Measurements from ENCODE around the gene IBTK.
A peak's percentile ranks its signal among the peaks of the same experiment; 100 is the strongest.
"Not testable (repeated sequence)": the region's sequence is repeated elsewhere in the genome, so short reads cannot be mapped to it uniquely, and the experiment has no call there.

Gene IBTK

GRCh38 chr6:82246802-82247504, 591 bp downstream of the IBTK start:
- DNase-seq = peak; percentile 48

GRCh38 chr6:82246370-82246769, 1.2 kb downstream of the IBTK start:
- DNase-seq = no peak

GRCh38 chr6:82245376-82245775, 2.2 kb downstream of the IBTK start:
- DNase-seq = no peak

- no peak for DNase-seq
Observed at GRCh38 chr6:82243884-82244283, 3.7 kb downstream of the IBTK start.

- DNase-seq = no peak
Observed at GRCh38 chr6:82240186-82240585, 7.4 kb downstream of the IBTK start.

- DNase-seq = no peak
Observed at GRCh38 chr6:82239597-82239996, 7.9 kb downstream of the IBTK start.

GRCh38 chr6:82237013-82237412, 10.5 kb downstream of the IBTK start:
- DNase-seq = no peak

GRCh38 chr6:82227770-82228169, 19.8 kb downstream of the IBTK start:
- DNase-seq = no peak

- no peak for DNase-seq
Observed at GRCh38 chr6:82220167-82220566, 27.4 kb downstream of the IBTK start.

GRCh38 chr6:82217018-82217586, 30.4 kb downstream of the IBTK start:
- no peak for DNase-seq

GRCh38 chr6:82216549-82216948, 31.0 kb downstream of the IBTK start:
- DNase-seq = no peak

- no peak for DNase-seq
Observed at GRCh38 chr6:82211326-82211725, 36.2 kb downstream of the IBTK start.

- no peak for DNase-seq
Observed at GRCh38 chr6:82208913-82209312, 38.6 kb downstream of the IBTK start.

- DNase-seq = no peak
Observed at GRCh38 chr6:82205930-82206392, 41.6 kb downstream of the IBTK start.

- no peak for DNase-seq
Observed at GRCh38 chr6:82204020-82204419, 43.5 kb downstream of the IBTK start.

GRCh38 chr6:82197784-82198183, 49.8 kb downstream of the IBTK start:
- DNase-seq = no peak

GRCh38 chr6:82197245-82197644, 50.3 kb downstream of the IBTK start:
- not testable (repeated sequence) for DNase-seq

GRCh38 chr6:82196161-82196560, 51.4 kb downstream of the IBTK start:
- DNase-seq = no peak

GRCh38 chr6:82195619-82196018, 51.9 kb downstream of the IBTK start:
- DNase-seq = no peak

GRCh38 chr6:82185948-82186535, 61.5 kb downstream of the IBTK start:
- DNase-seq = no peak

GRCh38 chr6:82183642-82184282, 63.8 kb downstream of the IBTK start:
- DNase-seq = no peak

GRCh38 chr6:82182756-82183155, 64.8 kb downstream of the IBTK start:
- no peak for DNase-seq

GRCh38 chr6:82179415-82179814, 68.1 kb downstream of the IBTK start:
- no peak for DNase-seq

- DNase-seq = no peak
Observed at GRCh38 chr6:82178759-82179112, 68.8 kb downstream of the IBTK start.

Measured in CD4-positive, alpha-beta T cell treated with Interleukin-12 subunit alpha and Interleukin-12 subunit beta, for 1 hour (primary cell).